NCI-H345 treated with DMSO at 0.1 percent for 48 hours (cell line): ENCODE data around the gene SIGLEC8.

Experiments used
- DNase-seq: peaks from one replicate; lab custom pipeline; 2025; ENCODE audit not compliant: unreplicated experiment; lab: John Stamatoyannopoulos, UW

The SIGLEC8 gene

DNA sequence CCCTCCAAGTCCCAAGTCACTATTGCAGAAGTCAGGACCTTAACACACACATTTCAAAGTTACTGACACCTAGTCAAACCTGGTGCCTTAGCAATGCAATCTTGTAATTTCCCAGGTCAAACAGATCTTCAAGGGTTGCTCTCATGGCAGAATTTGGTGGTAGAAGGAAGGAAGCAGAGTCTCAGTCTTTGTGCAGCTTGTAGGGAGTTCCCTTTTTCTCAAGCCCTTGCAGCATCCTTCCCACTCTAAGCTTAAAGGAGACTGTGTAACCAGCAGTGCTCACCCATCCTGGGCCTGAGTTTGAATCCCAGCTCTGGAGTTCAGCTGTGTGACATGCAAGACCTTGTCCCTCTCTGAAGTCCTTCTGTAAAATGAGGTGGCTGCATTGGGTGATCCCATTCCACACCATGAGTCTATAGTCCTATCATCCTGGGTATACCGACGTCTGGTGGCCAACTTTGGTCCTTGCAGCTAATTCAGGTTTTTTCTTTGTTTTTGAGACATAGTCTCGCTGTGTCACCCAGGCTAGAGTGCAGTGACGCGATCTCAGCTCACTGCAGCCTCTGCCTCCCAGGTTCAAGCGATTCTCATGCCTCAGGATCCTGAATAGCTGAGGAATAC, 50.6 kb downstream of the SIGLEC8 start:
- no peak for DNase-seq

DNA sequence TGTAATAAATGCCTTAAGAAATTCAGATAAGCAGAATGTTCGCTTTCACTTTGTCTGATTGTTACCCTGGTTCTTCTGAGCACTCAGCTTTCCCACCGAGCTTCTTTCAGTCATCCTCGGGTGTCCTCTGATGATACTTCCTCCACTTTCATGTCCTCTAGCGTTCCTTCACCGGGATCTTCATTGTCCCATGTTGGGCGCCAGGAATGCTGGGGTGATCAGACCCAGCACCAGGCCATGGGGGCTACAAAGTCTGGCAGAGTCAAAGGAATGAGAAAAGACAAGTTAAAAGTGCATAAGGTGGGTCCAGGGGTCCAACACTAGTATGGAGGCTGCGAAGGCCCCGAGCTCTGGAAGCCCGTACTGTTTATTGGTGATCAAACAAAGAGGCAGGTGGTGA, 56.1 kb downstream of the SIGLEC8 start:
- DNase-seq: no peak
